Measurements from ENCODE around the gene CNOT3.
"Not testable (repeated sequence)": the region's sequence is repeated elsewhere in the genome, so short reads cannot be mapped to it uniquely, and the experiment has no call there.

CNOT3 gene

GRCh38 chr19:54191011-54191810 lies 53.6 kb downstream of the CNOT3 start, which contains the start of gene TSEN34:
Gene TSEN34 (plus strand): TSS chr19:54191308. CDS start chr19:54191365, 57 bp downstream.
- no peak for DNase-seq (ENCODE audit: low read depth)

- no peak for DNase-seq (ENCODE audit: low read depth)
Measured at GRCh38 chr19:54191811-54192453, 54.4 kb downstream of the CNOT3 start.

- no peak for DNase-seq (ENCODE audit: low read depth)
Measured at GRCh38 chr19:54193011-54193410, 55.4 kb downstream of the CNOT3 start.

GRCh38 chr19:54194463-54194862 lies 56.9 kb downstream of the CNOT3 start:
- not testable (repeated sequence) for DNase-seq (ENCODE audit: low read depth)

GRCh38 chr19:54196536-54196935 lies 59.0 kb downstream of the CNOT3 start:
- DNase-seq (ENCODE audit: low read depth), result no peak

- no peak for DNase-seq (ENCODE audit: low read depth)
Measured at GRCh38 chr19:54197121-54197520, 59.6 kb downstream of the CNOT3 start.

GRCh38 chr19:54199401-54199800 lies 61.8 kb downstream of the CNOT3 start:
- no peak for DNase-seq (ENCODE audit: low read depth)

- no peak for DNase-seq (ENCODE audit: low read depth)
Measured at GRCh38 chr19:54201172-54201701, 63.7 kb downstream of the CNOT3 start.

- DNase-seq (ENCODE audit: low read depth), result no peak
Measured at GRCh38 chr19:54201980-54202379, 64.4 kb downstream of the CNOT3 start.

GRCh38 chr19:54203151-54203611 lies 65.6 kb downstream of the CNOT3 start:
- no peak for DNase-seq (ENCODE audit: low read depth)

GRCh38 chr19:54204767-54205468 lies 67.4 kb downstream of the CNOT3 start:
- DNase-seq (ENCODE audit: low read depth), result no peak

All from GM04503 (cell line).